Ramos (cell line): ENCODE data around the gene ABCC3.

Experiments
- in situ Hi-C: fragments of 300-500 bp; cut with MboI; formaldehyde crosslinking; loops from one replicate; pipeline ENCODE4 v1.14.3; 2022; ENCODE audit warnings: low sequenced_read_pairs; ENCODE audit not compliant: unreplicated experiment

ABCC3 gene

GRCh38 chr17:50681263-50682200 lies 46.9 kb downstream of the ABCC3 start:
- in situ Hi-C loops = no loop called here

DNA sequence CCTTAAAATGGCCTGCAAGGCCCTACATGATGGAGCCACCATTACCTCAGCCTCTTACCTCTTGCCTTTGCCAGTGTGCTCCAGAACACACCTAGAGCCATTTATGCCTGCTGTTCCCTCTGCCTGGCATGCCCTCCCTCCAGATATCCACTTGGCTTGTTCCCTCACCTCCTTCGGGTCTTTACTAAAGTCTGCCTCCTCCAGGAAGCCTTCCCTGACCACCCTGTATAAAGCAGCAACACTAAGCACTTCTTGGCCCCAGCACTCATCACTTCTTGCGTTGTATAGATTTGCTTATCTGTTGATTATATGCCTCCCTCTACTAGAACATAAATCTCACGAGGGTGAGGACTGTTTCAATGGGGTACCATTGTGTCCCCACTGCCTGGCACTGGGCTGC lies 47.8 kb downstream of the ABCC3 start:
- in situ Hi-C loops = no loop called here

DNA sequence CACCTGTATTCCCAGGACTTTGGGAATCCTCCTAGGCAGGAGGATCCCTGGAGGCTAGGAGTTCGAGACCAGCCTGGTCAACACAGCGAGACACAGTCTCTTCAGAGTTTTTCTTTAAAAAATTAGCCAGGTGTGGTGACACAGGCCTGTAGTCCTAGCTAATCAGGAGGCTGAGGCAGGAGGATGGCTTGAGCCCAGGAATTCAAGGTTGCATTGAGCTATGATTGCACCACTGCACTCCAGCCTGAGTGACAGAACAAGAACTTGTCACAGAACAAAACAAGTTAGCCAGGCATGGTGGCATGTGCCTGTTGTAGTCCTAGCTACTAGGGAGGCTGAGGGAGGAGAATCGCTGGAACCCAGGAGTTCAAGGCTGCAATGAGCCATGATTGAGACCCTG lies 48.3 kb downstream of the ABCC3 start:
- in situ Hi-C loops = no loop called here

DNA sequence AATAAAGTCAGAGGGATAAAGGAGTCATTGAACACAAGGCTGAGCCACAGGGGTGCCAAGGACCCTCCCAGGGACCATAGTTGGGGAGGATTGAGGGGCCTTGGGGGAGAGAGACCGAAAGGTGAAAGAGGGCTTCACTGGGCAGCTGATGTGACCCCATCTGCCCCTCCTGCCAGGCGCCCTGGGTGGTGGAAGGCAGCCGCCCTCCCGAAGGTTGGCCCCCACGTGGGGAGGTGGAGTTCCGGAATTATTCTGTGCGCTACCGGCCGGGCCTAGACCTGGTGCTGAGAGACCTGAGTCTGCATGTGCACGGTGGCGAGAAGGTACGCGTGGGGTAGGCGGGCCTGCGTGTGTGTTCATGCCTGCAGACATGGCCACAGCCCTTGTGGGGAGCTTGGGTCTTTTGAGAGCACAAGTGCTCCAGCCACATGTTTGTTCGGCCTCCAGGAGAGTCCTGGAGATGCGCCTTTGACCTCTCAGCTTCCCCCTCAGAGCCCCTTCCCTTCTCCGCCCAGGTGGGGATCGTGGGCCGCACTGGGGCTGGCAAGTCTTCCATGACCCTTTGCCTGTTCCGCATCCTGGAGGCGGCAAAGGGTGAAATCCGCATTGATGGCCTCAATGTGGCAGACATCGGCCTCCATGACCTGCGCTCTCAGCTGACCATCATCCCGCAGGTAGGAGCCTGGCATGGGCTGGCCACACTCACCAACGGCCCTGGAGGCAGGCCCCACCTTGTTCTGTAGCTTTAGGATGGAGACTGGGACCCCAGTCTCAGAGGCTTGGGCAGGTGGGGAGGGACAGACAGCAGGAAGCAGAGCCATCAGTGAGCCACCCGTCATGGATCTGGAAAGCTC lies 49.0 kb downstream of the ABCC3 start:
- in situ Hi-C loops = no loop called here

DNA sequence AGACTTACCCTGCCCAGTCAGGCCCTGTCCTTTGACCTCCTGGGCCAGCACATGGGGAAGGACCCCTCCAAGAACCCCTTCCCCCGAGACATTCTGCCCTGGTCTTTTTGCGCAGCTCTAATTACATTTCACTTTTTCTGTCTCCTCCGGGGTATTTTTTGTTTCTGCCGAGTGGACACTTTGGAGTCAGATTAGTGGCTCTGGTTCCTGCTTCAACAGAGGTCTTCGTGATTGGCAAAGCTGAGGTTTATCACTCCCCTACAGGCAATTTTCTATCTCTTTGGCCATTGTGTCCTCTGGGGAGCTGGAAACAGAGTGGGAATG lies 49.6 kb downstream of the ABCC3 start:
- in situ Hi-C loops = no loop called here

- in situ Hi-C loops = no loop called here
Measured at GRCh38 chr17:50684612-50685333, 50.1 kb downstream of the ABCC3 start.

DNA sequence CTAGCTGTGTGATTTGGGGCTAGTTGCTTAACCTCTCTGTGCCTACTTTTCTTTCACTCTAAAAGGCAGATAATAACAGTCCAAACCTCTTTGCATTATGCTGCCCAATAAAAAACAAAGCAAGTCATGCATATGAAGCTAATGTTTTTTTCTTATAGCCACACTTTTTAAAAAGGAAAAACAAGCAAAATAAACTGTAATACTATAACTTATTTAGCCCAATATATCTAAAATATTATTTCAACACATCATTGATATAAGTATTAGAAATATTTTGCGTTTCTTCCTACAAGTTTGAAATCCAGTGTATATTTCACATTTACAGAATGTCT lies 50.6 kb downstream of the ABCC3 start:
- in situ Hi-C loops = no loop called here

DNA sequence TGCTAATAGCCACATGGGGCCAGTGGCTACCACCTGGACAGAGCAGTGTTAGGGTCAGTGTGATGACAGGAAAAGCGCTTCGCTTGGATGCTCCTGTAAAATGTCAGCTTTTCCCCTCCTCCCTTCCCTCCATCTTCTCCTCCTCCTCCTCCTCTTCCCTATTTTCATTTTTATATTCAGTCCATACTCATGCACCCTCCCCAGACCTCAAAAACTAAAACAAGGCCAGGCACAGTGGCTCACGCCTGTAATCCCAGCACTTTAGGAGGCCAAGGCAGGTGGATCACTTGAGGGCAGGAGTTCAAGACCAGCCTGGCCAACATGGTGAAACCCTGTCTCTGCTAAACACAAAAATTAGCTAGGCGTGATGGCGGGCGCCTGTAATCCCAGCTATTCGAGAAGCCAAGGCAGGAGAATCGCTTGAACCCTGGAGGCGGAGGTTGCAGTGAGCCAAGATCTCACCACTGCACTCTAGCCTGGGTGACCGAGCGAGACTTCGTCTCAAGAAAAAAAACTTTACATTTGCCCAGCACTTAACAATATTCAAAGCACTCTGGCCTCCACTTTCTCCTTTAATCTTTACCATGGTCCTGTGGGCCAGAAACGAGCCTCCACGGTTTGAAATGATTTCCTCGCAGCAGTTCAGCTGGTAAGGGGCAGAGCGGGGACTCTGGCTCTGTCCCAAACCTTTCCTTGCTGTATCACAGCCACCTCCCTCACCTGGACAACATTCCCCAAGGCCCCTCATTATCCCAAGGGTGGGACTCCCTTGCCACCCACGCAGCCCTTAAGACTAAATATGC lies 51.2 kb downstream of the ABCC3 start:
- in situ Hi-C loops = no loop called here

DNA sequence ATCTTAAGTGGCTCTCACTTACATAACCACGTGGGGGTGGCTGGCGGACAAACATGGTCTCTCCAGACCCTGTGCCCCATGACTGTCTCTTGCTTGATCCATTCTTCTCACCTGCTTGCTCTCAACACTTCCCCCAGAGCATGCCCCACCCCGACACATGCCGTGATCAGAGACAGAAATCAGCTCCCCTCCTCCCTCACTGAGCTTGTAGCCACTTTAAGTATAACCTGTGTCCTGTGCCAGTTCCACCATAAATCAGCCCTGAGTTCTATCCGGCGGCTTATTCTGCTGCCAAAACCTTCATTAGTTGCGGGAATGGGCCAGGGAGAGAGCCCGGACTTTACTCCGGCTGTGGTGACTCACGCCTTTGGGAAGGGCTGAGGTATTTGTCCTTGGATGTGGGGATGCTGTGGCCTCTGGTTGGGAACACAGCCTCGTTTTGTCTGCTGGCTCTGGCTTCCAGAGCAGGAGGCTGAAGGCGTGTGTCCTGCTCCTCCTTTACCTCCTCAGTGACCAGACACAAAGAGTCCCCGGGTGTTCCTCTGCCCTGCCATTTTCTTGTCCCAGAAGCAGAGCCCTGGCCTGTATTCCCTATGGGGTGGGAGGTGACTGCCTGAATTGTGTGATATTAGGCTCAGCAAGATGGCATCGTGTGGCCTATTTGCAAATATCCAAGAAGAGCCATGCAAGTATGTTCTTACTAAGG lies 52.0 kb downstream of the ABCC3 start:
- in situ Hi-C loops = no loop called here

DNA sequence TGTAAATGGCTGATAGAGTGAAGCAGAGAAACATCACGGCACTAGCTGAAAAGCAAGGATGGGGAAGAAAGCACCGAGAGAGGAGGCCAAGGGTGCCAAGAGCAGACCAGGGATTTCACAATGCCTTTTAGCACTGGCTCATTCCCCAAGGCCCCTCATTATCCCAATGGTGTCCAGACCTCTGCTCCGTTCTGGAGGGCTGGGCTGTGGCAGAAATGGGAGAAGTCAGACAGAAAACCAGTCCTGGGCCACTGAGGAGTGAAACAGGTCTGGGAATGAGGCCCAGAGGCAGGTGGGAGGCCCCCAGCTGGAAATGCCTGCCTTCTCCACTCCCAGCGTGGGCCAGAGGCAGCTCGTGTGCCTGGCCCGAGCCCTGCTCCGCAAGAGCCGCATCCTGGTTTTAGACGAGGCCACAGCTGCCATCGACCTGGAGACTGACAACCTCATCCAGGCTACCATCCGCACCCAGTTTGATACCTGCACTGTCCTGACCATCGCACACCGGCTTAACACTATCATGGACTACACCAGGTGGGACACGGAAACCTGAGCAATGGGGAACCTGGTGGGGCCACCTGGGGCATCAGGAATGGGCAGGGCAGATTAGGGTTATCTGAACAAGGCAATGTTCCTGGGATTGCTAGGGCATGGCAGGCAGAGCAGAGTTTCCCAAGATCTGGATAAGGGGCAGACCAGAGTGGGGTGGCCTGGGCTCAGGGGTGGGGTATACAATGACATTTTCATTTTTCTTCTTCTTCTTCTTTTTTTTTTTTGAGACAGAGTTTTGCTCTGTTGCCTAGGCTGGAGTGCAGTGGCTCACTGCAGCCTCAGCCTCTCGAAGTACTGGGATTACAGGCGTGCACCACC lies 52.8 kb downstream of the ABCC3 start:
- in situ Hi-C loops = no loop called here

GRCh38 chr17:50688245-50688644 lies 53.6 kb downstream of the ABCC3 start:
- in situ Hi-C loops = no loop called here

DNA sequence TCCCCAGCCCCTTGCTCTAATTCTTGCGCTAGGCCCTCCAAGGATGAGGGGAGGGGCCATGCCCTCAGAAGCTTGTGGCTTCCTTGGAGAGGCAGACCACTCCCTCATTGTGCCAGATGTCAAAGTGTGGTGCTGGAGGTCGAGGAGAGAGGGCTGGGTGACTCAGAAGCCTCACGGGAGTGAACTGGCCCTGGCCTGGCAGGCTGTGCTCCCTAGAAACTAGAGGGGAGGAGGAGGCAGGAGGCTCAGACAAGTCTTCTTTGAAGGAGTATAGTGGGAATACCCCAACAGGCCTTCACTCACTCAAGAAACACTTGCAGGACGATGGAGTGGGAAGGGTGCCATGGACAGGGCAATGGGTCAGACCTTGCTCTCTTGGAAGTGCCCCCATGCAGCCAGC lies 54.6 kb downstream of the ABCC3 start:
- in situ Hi-C loops = no loop called here

DNA sequence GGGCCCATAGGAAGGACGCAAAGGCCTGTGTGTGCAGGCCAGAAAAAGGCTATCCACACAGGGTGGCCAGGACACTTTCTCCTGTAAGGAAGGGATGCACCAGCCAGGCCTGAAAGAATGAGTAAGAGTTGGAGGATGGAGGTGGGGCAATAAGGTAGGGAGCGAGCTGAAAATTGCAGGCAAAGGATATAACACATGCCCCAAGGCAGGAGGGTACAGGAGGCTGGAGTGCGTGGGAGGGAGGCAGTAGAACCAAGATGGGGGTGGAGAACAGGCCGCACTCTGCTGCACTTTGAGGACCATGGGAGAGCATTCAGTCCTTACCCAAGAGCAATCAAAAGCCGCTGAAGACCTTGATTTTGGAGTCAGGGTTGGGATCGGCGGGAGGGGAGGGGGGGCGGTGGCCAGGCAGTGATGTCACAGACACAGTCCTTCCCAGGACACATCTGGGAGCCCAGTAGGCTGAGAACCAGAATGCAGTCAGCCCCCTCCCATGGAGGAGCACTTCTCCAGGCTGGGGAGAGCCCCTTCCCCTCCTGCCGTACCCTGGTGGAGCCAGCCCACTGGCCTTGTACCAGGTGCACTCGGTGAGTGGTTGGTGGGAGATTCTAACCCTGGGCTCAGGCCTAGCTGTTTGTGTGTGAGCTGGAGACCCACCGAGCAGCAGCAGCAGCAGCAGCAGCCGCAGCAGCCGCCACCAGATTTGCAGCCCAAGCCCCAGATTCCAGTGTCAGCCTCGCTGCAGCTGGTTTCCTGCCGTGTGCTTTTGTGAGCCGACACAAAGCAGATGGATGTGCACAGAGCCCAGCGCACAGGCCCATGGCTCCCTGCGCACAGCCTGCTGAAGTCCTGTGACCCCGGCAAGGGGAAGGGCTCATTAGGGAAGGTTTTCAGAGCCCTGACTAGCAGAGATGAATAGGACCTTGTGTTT lies 55.5 kb downstream of the ABCC3 start:
- in situ Hi-C loops = no loop called here

GRCh38 chr17:50690887-50691549 lies 56.3 kb downstream of the ABCC3 start:
- in situ Hi-C loops = no loop called here

GRCh38 chr17:50691550-50692447 lies 57.1 kb downstream of the ABCC3 start:
- in situ Hi-C loops = no loop called here

DNA sequence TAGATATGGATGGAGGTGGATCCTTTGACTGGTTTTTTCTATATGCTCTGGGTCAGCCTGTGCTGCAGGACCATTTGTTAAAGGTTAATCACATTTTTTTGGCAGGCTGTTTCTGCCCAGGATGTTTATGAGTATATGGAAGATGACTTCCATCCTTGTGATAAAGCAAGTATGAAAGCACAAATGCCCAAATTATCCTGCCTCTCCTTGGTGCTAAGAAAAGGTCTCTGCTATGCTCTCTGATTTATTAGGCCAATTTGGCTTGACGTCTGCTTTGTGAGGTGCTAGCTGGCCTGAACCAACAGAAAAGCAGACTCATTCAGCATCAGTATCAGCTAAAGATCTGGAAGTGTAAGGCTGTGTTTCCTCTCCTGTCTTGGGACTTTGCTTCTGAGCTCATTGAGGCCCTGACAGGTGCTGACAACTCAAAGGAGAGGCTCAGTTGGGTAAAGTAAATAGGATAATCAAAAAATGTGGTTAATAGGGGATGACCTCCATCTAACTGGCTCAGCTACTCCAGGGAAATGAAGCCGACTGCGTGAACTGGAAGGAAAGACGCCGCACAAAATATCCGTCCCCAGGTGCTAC lies 57.9 kb downstream of the ABCC3 start:
- in situ Hi-C loops = no loop called here
